ENCODE results near the gene RIT2.

DNA sequence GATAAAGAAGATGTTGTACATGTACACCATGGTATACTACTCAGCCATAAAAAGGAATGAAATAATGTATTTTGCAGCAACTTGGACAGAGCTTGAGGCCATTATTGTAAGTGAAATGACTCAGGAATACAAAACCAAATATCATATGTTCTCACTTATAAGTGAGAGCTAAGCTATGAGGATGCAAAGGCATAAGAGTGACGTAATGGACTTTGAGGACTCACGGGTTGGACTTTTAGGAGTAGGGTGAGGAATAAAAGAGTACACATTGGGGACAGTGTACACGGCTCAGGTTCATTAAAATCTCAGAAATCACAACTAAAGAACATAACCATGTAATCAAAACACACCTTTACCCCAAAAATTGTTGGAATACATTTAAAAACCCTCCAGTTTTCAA is 206.4 kb downstream of the RIT2 start:
- TF ChIP-seq, protein P1, sequence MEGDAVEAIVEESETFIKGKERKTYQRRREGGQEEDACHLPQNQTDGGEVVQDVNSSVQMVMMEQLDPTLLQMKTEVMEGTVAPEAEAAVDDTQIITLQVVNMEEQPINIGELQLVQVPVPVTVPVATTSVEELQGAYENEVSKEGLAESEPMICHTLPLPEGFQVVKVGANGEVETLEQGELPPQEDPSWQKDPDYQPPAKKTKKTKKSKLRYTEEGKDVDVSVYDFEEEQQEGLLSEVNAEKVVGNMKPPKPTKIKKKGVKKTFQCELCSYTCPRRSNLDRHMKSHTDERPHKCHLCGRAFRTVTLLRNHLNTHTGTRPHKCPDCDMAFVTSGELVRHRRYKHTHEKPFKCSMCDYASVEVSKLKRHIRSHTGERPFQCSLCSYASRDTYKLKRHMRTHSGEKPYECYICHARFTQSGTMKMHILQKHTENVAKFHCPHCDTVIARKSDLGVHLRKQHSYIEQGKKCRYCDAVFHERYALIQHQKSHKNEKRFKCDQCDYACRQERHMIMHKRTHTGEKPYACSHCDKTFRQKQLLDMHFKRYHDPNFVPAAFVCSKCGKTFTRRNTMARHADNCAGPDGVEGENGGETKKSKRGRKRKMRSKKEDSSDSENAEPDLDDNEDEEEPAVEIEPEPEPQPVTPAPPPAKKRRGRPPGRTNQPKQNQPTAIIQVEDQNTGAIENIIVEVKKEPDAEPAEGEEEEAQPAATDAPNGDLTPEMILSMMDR (IDR thresholded peaks at IDR 0.05 in 4 of 5, conservative IDR thresholded peaks at IDR 0.05 in 1 of 5) = no peak
- no peak for TF ChIP-seq POLR2A (IDR thresholded peaks at IDR 0.05)
